ENCODE results near the gene ARAP1. TPM values are rescaled to one million over a fixed set of nuclear protein-coding genes. Genes with fewer than 3 reads are reported as not detected.

ARAP1 gene
- total RNA-seq, 2 donors from 2014 or later, result 95.2 to 109 TPM

- peaks cover 16 to 22% of the 10 kb centered on the region in 2 donors for H3K36me3 ChIP-seq
- intact Hi-C loops (cut with DNase I), result no loop called here
Measured at GRCh38 chr11:72700146-72700545, 52.1 kb downstream of the ARAP1 start.

DNA sequence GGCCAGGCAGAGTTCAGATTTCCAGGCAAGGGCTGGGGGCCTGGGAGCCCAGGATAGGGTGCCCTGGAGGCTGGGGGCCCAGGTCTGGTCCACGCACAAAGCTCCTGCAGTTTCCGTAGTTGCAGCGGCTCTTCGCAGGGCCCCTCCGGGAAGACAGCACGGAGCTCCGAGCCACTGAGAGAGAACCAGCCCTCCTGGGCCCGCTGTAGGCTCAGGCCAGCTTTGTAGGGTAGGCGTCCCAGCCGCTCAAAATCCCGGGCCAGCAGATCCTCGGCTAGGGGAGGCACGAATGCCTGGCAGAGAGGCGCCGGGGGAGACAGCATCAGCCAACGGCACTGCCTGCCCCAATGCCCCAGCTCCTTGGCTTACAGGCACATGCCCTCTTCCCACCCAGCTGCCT is 54.4 kb downstream of the ARAP1 start:
- H3K36me3 ChIP-seq, result peaks cover 21 to 39% of the 10 kb centered on the region in 2 donors
- H3K27ac ChIP-seq, result no peak overlapping the region
- no peak overlapping the region for H3K4me3 ChIP-seq
- no peaks in the 10 kb centered on the region for H3K4me1 ChIP-seq (replicated peaks)
- intact Hi-C loops (cut with DNase I), result no loop called here
- no peak for DNase-seq (ENCODE audit: low spot score)
- WGBS, result 91% methylated on average over 16 of the region's 16 CpGs
- TF ChIP-seq POLR2A (IDR thresholded peaks at IDR 0.05) (no peak), POLR2AphosphoS5 (IDR thresholded peaks at IDR 0.05) (no peak), CTCF (IDR thresholded peaks at IDR 0.05) (no peak)
- H3K27me3 ChIP-seq (replicated peaks; ENCODE audit: insufficient read depth), result no peaks in the 10 kb centered on the region
- no peaks in the 10 kb centered on the region for H3K9me3 ChIP-seq

More at GRCh38 chr11:72700146-72700545, 52.1 kb downstream of the ARAP1 start:
- Histone ChIP-seq H3K9me3 (no peaks in the 10 kb centered on the region), H3K27me3 (replicated peaks; ENCODE audit: insufficient read depth) (no peaks in the 10 kb centered on the region), H3K27ac (no peak overlapping the region), H3K4me1 (replicated peaks) (no peaks in the 10 kb centered on the region), H3K4me3 (no peak overlapping the region)
- DNase-seq (ENCODE audit: low spot score), result no peak
- TF ChIP-seq POLR2AphosphoS5 (IDR thresholded peaks at IDR 0.05) (no peak), CTCF (IDR thresholded peaks at IDR 0.05) (no peak), POLR2A (IDR thresholded peaks at IDR 0.05) (no peak)
- 73% methylated on average over 3 of the region's 3 CpGs for WGBS

- H3K4me3 ChIP-seq, result no peak overlapping the region
- H3K9me3 ChIP-seq, result no peaks in the 10 kb centered on the region
- no peak overlapping the region for H3K27ac ChIP-seq
- intact Hi-C loops (cut with DNase I), result no loop called here
- no peak for TF ChIP-seq POLR2AphosphoS5 (IDR thresholded peaks at IDR 0.05)
- TF ChIP-seq POLR2A (IDR thresholded peaks at IDR 0.05), result no peak
- WGBS, result 59% methylated on average over 43 of the region's 44 CpGs
- H3K27me3 ChIP-seq (replicated peaks; ENCODE audit: insufficient read depth), result no peaks in the 10 kb centered on the region
- DNase-seq (ENCODE audit: low spot score), result no peak
- peaks cover 21 to 46% of the 10 kb centered on the region in 2 donors for H3K36me3 ChIP-seq
- H3K4me1 ChIP-seq (replicated peaks), result no peaks in the 10 kb centered on the region
Measured at GRCh38 chr11:72696866-72697700, 55.1 kb downstream of the ARAP1 start.

- 95% methylated on average over 7 of the region's 7 CpGs for WGBS
- intact Hi-C loops (cut with DNase I), result no loop called here
- TF ChIP-seq CTCF (IDR thresholded peaks at IDR 0.05) (no peak), POLR2AphosphoS5 (IDR thresholded peaks at IDR 0.05) (no peak), POLR2A (IDR thresholded peaks at IDR 0.05) (no peak)
- H3K36me3 ChIP-seq, result peaks cover 18 to 54% of the 10 kb centered on the region in 2 donors
- H3K9me3 ChIP-seq, result no peaks in the 10 kb centered on the region
- no peaks in the 10 kb centered on the region for H3K27me3 ChIP-seq (replicated peaks; ENCODE audit: insufficient read depth)
- H3K27ac ChIP-seq, result no peak overlapping the region
- no peak overlapping the region for H3K4me3 ChIP-seq
- no peak for DNase-seq (ENCODE audit: low spot score)
- no peaks in the 10 kb centered on the region for H3K4me1 ChIP-seq (replicated peaks)
Measured at GRCh38 chr11:72695354-72695753, 56.9 kb downstream of the ARAP1 start.

- no peak for DNase-seq (ENCODE audit: low spot score)
- TF ChIP-seq POLR2AphosphoS5 (IDR thresholded peaks at IDR 0.05) (no peak), POLR2A (IDR thresholded peaks at IDR 0.05) (no peak), CTCF (IDR thresholded peaks at IDR 0.05) (no peak)
- Histone ChIP-seq H3K27me3 (replicated peaks; ENCODE audit: insufficient read depth) (no peaks in the 10 kb centered on the region), H3K36me3 (peaks cover 20 to 54% of the 10 kb centered on the region in 2 donors), H3K9me3 (no peaks in the 10 kb centered on the region), H3K4me3 (no peak overlapping the region), H3K27ac (no peak overlapping the region), H3K4me1 (replicated peaks) (no peaks in the 10 kb centered on the region)
- 95% methylated on average over 18 of the region's 19 CpGs for WGBS
- intact Hi-C loops (cut with DNase I), result no loop called here
Measured at GRCh38 chr11:72693271-72693968, 58.8 kb downstream of the ARAP1 start.
